ENCODE measurements around the gene PROP1.
"Not testable (repeated sequence)": the region's sequence is repeated elsewhere in the genome, so short reads cannot be mapped to it uniquely, and the experiment has no call there.

DNA sequence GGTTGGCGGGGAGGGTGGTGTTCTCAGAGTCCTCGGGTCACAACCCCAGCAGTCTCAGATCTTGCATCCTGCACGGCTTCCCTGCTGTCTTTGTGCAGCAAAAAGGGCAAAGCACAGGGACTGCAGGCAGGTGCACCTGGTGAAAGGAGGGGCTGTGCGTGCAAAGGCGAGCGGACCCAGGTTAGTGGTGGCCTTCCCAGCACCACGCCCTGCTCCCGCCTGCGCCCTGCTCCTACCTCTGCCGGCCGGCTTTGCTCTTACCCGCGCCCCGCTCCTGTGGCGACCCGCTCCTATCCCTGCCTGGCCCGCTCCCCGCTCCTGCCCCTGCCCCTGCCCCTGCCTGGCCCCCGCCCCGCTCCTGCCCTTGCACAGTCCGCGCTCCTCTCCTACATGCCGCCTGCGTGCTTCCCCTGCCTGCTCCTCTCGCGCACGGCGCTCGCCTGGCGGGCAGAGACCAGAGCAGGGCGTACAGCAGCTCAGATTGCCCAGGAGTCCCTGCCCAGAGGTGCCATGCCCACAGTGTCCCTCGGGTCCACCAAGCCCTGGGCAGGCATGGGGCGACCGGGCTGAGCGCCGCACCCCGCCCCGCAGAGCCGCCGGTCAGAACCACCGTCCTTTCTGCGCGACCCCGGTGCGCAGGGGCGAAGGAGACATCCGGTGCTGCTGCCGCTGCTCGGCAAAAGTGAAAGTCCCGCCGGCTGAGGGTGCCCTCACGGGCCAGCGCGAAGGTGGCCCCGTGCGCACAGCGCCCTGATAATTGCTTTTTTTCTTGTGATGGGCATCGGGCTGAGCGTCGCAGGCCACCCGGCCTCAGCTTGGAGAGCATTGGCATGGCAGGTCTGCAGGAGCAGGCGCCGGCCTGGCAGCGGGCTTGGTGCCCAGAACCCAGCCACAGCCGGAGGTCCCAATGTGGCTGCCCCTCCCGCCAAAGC is 52.0 kb downstream of the PROP1 start:
- TF ChIP-seq, protein P1, sequence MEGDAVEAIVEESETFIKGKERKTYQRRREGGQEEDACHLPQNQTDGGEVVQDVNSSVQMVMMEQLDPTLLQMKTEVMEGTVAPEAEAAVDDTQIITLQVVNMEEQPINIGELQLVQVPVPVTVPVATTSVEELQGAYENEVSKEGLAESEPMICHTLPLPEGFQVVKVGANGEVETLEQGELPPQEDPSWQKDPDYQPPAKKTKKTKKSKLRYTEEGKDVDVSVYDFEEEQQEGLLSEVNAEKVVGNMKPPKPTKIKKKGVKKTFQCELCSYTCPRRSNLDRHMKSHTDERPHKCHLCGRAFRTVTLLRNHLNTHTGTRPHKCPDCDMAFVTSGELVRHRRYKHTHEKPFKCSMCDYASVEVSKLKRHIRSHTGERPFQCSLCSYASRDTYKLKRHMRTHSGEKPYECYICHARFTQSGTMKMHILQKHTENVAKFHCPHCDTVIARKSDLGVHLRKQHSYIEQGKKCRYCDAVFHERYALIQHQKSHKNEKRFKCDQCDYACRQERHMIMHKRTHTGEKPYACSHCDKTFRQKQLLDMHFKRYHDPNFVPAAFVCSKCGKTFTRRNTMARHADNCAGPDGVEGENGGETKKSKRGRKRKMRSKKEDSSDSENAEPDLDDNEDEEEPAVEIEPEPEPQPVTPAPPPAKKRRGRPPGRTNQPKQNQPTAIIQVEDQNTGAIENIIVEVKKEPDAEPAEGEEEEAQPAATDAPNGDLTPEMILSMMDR (IDR thresholded peaks at IDR 0.05; ENCODE audit: insufficient read depth, low read length), result not testable (repeated sequence)
- not testable (repeated sequence) for TF ChIP-seq REST (IDR thresholded peaks at IDR 0.05; ENCODE audit: insufficient replicate concordance, low read depth); GABPA (IDR thresholded peaks at IDR 0.05; ENCODE audit: low read depth); POLR2AphosphoS5 (IDR thresholded peaks at IDR 0.05; ENCODE audit: low read depth); SPI1 (IDR thresholded peaks at IDR 0.05; ENCODE audit: borderline replicate concordance, low read depth)
